NCI-H1417 treated with DMSO at 0.1 percent for 48 hours (cell line): ENCODE data around the gene SCG5.
"Not testable (repeated sequence)": the region's sequence is repeated elsewhere in the genome, so short reads cannot be mapped to it uniquely, and the experiment has no call there.

ENCODE experiments used
- DNase-seq: peaks from one replicate; lab custom pipeline; 2025; lab: John Stamatoyannopoulos, UW

The SCG5 gene, protein sequence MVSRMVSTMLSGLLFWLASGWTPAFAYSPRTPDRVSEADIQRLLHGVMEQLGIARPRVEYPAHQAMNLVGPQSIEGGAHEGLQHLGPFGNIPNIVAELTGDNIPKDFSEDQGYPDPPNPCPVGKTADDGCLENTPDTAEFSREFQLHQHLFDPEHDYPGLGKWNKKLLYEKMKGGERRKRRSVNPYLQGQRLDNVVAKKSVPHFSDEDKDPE

GRCh38 chr15:32641517-32642059 is at the start of gene SCG5:
Gene SCG5 (plus strand): TSS chr15:32641710. CDS start chr15:32643593, 1,883 bp downstream.
- DNase-seq, result no peak

DNA sequence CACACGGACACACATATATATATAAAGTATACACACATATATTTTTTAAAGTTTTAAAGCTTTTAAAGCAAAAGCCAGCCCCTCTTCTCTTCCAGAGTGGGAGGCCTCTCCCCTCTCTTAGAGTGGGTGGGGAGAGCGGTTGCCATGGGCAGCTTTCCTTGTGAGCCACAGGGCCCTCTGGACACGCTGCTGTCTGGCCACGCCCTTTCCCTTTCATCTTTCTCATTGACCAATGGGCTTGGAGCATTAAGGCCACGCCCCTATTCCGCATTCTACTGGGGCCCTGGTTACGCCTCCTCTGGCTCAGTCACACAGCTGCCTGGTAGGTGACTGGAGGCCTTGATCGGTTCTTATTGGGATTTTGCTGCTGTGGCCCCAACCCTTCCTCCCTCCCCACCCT is 48.4 kb upstream of the SCG5 start, which contains the start of gene GOLGA8N:
GOLGA8N (plus strand) TSS at position 306 of the 400 bp plus-strand sequence.
- not testable (repeated sequence) for DNase-seq

DNA sequence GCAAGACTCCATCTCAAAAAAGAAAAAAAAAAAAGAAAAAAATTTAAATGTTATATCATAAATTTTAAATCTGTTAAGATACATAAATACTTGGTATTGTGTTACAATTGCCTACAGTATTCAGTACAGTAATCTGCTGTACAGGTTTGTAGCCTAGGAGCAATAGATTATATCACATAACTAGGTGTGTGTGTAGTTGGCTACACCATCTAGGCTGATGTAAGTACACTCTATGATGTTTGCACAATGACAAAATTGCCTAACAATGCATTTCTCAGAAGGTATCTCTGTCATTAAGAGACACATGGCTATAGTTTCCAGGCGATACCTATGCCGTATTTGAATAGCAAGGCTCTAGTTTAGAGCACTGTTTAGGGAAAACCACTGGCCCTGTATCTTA is 32.0 kb upstream of the SCG5 start:
- not testable (repeated sequence) for DNase-seq

GRCh38 chr15:32610719-32611118 is 30.8 kb upstream of the SCG5 start:
- DNase-seq, result not testable (repeated sequence)

DNA sequence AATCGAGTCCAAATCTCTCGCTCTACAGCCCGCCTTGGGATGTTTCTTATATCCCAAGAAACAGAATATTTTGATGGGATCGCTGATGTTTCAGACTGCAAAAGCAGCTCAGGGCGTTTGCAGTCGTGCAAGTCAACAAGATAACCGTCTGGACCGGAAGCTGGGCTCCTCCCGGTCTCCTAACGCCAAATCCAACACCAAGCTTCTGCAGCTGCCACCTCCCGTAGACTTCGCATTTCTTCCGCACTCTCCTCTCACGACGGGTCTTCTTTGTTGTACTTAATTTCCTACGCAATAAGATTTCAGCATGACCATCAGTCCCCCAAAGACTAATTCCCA is 26.8 kb upstream of the SCG5 start:
- DNase-seq, result not testable (repeated sequence)

- not testable (repeated sequence) for DNase-seq
Measured at GRCh38 chr15:32615051-32615870, 26.2 kb upstream of the SCG5 start, which contains the start of gene ARHGAP11A. Gene ARHGAP11A (plus strand): TSS chr15:32615504. CDS start chr15:32616212, 708 bp downstream.

DNA sequence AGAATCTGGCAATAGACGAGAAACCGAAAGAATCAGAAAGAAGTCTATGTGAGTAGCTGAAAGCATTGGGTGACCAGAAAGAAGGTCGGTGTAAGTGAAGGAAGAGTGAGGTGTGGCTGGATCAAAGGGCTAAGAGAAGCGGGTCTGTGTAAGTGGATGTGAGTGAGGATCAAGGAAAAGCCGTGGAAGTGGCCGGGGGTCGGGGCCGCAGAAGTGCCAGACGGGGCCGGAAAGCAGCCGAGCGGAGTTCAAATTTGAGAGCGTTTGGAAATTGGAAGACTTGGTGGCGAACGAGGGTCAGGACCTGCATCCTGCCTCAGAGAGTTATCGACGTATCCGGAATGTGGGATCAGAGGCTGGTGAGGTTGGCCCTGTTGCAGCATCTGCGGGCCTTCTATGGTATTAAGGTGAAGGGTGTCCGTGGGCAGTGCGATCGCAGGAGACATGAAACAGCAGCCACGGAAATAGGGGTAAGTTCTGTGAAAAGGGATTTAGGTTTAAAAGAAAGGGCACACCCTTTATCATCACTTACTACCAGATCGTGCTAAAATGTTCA is 25.6 kb upstream of the SCG5 start:
- not testable (repeated sequence) for DNase-seq

- DNase-seq, result no peak
Measured at GRCh38 chr15:32636410-32636809, 5.1 kb upstream of the SCG5 start.

GRCh38 chr15:32636908-32637567 is 4.5 kb upstream of the SCG5 start:
- DNase-seq, result no peak

DNA sequence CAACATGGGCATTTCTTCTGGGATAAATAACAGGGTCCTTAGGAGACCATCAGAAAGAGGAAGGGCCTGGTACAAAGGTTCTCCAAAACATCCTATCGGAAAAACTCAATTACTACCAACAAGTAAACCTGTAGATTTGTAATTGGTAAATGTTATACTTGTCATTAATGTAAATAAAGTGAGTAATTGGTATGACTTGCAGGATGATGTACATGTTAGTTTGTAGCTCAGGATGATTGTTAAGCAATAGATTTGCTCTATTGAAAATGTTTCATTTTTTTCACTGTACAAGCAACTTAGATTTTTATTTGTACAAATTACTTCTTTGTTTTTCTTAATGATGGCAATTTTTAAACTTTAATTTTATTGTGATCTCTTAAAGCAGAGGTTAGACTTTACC is 3.8 kb upstream of the SCG5 start:
- DNase-seq, result no peak

GRCh38 chr15:32642667-32643435 is 1.3 kb downstream of the SCG5 start:
- DNase-seq, result peak; percentile 62

GRCh38 chr15:32643907-32644445 is 2.5 kb downstream of the SCG5 start:
- DNase-seq, result no peak

DNA sequence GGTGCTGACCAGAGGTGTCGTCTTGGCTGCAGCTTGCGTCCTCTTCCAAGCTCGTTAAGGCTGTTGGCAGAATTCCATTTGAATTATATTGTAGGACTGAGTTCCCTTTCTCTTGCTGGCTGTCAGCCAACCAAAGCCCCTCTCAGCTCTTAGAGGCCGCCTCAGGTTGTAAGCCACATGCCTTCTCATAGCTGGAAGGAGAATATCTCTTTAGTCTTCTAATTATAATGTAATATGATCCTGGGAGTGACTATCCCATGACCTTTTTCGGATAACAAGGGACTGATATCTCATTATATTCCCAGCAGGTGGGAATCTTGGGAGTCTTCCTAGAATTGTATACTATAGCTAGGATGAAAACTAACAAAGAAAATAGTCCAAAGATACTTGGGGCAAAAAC is 4.8 kb downstream of the SCG5 start:
- peak; percentile 34 for DNase-seq

DNA sequence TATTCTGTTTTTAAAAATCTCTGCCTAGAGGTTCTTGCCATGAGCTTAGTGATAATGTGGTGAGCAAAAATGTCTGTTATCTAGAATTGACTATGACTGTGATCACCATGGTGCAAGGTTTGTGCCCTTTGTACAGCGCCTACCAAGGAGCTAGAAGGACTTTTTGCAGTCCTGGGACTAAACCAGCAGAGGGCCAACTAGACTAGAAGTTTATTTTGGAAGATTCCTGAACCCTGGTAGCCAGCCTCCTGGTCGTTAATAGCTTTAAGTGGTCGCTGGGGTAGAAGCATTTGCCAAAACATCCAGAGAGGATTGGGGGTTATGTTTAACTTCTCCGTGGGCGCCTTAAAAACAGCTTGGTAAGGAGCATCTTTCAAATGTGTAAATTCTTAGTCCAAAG is 7.8 kb downstream of the SCG5 start:
- no peak for DNase-seq

- DNase-seq, result no peak
Measured at GRCh38 chr15:32651229-32651837, 9.8 kb downstream of the SCG5 start.

DNA sequence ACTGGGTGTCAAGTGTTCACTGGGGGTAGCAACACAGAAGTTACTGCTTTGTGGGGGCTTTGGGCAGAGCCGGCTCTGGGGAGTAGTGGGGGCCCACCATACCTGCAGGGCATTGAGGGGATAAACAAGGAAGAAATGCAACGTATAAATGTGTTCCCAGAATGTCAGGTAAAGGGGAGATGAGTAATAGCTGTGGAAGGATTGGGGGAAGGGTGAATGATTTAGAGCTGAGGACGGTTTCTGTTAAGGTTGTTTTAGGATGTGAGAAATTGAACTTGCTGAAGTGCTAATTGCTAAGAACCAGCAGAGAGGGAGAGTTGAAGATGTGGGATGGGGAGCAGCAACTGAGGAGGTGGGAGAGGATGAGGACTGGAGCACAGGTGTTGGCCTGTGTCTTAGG is 10.7 kb downstream of the SCG5 start:
- DNase-seq, result no peak

DNA sequence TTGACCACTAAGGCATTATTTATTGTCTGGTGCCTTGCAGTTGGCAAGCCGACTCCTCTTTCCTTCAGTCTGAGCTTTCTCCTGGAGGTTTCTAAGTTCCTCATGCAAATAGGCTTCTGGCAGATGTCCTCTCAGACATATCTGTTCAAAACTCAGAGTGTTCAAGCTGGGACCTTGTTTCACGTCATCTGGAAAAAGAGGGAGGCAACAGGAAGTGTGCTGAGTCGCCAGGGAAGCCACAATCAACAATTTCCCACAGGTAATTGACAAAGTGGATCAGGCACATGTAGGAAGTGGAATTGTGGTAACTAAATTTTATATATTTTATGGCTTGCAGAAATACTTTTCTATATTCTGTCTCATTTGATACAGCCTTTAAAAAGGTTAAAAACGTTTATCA is 14.6 kb downstream of the SCG5 start:
- no peak for DNase-seq

DNA sequence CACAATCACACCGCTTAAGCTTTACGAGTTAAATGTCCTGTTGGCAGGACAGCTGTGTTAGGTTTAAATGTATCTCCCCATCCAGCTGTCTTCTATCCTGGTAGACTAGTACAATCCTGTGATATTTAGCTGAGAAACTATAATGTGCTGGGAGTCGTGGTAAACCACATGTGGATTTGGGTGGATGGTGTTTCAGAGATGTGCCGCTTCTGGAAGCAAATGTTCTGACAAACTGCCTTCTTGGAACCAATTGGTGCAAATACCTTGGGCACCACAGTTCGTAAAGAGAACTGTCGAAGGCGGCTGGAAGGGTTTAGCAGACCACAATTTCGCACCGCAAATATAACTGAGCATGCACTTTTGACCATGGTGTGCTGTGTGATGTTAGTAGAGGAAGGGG is 15.0 kb downstream of the SCG5 start:
- DNase-seq, result no peak

- DNase-seq, result no peak
Measured at GRCh38 chr15:32657198-32657883, 15.8 kb downstream of the SCG5 start.

- no peak for DNase-seq
Measured at GRCh38 chr15:32657941-32658340, 16.4 kb downstream of the SCG5 start.
